A673 (cell line): Measurements from ENCODE around the gene TBCD.

Experiments used
- CTCF ChIP-seq: fragments of 300-800, 200-600 bp; sonication (generic); conservative IDR thresholded peaks from 2 replicates; pipeline ENCODE4 v1.5.1; 2017; ENCODE audit warnings: low read depth, mild to moderate bottlenecking, antibody characterized with exemption, low read length, moderate library complexity, mixed read lengths
- EZH2 ChIP-seq: fragments of 200-600 bp; sonication (generic); IDR thresholded peaks from 2 replicates; pipeline ENCODE4 v1.6.1; 2017; ENCODE audit warnings: borderline replicate concordance, low read depth, mild to moderate bottlenecking, mixed read lengths, antibody characterized with exemption, low read length; ENCODE audit not compliant: poor library complexity, severe bottlenecking

GRCh38 chr17:82876602-82877379 is 124.9 kb downstream of the TBCD start:
- TF ChIP-seq CTCF (peak; percentile 24), EZH2 (no peak)
